Esophagus muscularis mucosa (tissue), 3 donors: ENCODE measurements around the gene TUBGCP6.

ENCODE experiments used
- POLR2AphosphoS5 ChIP-seq, 2 donors: sonication (generic); formaldehyde crosslinking; IDR thresholded peaks; one replicate each; pipeline ENCODE4 v1.6.1; 2017; ENCODE audit warnings: antibody characterized with exemption in 2 of 2
- TF ChIP-seq, protein P1 (sequence below), 3 experiments: fragments of 200-600 bp in 2 of 3; fragments of 450-650 bp in 1 of 3; sonication (generic) in 2 of 3; IDR thresholded peaks; one replicate each; pipeline ENCODE4 v1.5.1; 2017 to 2019; ENCODE audit warnings: antibody characterized with exemption in 3 of 3, mild to moderate bottlenecking in 2 of 3, moderate library complexity in 1 of 3

DNA sequence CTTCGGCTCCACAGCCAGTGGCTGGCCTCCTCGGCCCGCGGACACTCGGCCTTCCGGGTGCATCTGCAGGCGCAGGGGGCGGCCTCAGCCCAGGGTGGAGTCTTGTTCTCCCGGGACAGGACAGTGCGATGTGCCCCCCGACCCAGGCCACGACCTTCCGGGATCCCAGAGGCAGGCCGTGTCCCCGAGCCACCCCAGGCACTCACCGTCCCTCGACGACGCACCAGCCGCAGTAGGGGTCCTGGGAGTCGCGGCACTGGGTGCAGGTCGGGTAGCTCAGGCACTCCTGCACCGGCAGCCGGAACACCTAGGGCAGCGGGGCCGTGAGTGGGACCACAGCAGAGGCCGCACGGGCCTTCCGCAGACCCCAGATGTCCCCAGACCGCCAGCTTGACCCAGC, 42.9 kb upstream of the TUBGCP6 start:
- TF ChIP-seq, protein P1, sequence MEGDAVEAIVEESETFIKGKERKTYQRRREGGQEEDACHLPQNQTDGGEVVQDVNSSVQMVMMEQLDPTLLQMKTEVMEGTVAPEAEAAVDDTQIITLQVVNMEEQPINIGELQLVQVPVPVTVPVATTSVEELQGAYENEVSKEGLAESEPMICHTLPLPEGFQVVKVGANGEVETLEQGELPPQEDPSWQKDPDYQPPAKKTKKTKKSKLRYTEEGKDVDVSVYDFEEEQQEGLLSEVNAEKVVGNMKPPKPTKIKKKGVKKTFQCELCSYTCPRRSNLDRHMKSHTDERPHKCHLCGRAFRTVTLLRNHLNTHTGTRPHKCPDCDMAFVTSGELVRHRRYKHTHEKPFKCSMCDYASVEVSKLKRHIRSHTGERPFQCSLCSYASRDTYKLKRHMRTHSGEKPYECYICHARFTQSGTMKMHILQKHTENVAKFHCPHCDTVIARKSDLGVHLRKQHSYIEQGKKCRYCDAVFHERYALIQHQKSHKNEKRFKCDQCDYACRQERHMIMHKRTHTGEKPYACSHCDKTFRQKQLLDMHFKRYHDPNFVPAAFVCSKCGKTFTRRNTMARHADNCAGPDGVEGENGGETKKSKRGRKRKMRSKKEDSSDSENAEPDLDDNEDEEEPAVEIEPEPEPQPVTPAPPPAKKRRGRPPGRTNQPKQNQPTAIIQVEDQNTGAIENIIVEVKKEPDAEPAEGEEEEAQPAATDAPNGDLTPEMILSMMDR (IDR thresholded peaks at IDR 0.05), result no peak
- TF ChIP-seq POLR2AphosphoS5 (IDR thresholded peaks at IDR 0.05), result no peak
